HS-27A (cell line): ENCODE data around the gene MAGI1.
"Not testable (repeated sequence)": the region's sequence is repeated elsewhere in the genome, so short reads cannot be mapped to it uniquely, and the experiment has no call there.

ENCODE experiments used
- DNase-seq: peaks from one replicate; pipeline ENCODE4 v3.0.0-alpha.2; 2012; ENCODE audit warnings: low read depth, missing footprints

The MAGI1 gene

DNA sequence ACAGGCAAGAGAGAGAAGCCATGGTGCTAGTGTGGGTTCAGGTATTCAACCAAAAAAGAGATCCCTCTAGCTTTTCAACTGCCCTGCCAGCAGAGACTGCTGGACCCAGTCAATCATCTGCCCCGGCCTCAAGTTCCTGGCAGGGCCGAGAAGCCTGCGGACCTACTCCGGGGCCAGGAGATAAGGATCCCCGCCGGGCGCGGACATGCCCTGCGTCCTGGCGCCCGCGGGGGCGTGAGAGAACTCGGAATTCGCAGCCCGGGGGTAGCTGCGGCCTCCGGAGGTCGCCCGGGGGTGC, 821 bp upstream of the MAGI1 start:
- no peak for DNase-seq

DNA sequence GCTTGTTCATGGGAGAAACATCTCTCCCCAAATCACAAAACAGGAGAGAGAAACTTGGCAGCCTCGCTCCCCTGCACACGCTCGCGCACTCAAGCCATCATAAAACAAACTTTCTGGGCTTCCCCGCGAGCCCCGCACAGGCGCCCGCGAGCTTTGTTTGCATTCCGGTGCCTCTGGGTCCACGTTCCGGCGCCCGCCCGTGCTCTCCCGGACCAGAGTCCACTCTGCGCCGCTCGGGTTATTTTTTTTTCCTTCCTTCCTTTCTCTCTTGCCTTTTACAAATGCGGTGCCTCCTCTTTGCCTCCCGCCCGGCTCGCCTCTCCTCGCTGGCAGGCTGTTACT, 363 bp downstream of the MAGI1 start:
- no peak for DNase-seq

DNA sequence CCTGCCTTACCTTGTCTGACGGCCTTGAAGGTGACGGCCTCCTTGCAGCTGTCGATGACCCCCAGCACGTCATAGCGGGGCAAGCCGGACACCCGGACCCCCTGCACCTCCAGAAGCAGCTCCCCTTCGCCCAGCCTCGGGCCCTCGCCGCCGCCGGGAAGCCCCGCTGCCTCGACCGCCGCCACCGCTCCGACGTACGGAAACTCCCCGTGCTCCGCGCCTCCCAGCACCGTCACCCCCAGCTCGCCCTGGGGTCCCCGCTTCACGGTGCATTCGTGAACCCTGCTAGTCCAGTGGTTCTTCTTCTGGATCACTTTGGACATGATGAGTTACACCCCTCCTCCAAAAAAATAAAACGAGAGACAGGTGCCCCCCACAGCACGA, 740 bp downstream of the MAGI1 start:
- DNase-seq: no peak

- DNase-seq: no peak
These were observed 1.3 kb downstream of the MAGI1 start for GRCh38 chr3:66037330-66037985.

- DNase-seq: no peak
These were observed 2.1 kb downstream of the MAGI1 start for GRCh38 chr3:66036586-66037148.

GRCh38 chr3:66035763-66036477, 2.8 kb downstream of the MAGI1 start:
- no peak for DNase-seq

- no peak for DNase-seq
These were observed 5.2 kb downstream of the MAGI1 start for GRCh38 chr3:66033241-66034138.

GRCh38 chr3:66031102-66031698, 7.5 kb downstream of the MAGI1 start:
- DNase-seq: no peak

GRCh38 chr3:66029443-66029842, 9.3 kb downstream of the MAGI1 start:
- DNase-seq: no peak

DNA sequence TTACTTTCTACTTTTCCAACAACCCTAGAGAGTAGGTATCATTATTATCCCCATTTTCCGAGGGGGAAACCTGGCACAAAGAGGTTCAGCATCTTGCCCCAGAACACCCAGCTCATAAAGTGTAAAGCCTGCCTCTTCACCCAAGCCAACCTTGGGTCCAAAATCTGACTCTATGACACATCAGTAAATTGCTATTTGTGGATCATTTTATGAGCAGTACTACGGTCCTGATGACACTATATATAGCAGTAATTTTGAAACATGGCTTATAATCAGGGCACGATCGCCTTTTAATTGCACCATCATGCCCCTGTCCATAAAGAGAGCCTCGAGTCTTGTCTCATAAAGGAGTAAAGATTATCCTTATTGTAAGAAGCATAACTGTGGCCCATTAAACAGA, 9.7 kb downstream of the MAGI1 start:
- DNase-seq: no peak

DNA sequence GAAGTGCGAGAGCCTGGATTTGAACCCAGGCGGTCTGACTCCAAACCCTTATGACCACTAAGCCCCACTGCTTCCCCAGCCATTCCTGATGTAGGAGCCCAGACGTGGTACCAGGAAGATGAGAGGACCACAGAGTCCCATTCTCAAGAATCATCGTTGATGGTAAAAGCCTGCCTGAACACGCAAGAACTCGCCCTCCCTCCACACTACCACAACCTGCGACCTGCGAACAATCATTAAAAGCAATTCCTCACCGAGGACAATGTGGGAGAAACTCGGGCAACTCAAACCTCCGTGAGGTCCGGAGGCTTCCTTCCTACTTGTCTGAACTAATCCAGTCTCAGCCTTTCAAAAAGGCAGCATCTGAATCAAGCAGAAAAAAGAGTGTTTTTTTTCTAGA, 10.3 kb downstream of the MAGI1 start:
- DNase-seq: no peak

DNA sequence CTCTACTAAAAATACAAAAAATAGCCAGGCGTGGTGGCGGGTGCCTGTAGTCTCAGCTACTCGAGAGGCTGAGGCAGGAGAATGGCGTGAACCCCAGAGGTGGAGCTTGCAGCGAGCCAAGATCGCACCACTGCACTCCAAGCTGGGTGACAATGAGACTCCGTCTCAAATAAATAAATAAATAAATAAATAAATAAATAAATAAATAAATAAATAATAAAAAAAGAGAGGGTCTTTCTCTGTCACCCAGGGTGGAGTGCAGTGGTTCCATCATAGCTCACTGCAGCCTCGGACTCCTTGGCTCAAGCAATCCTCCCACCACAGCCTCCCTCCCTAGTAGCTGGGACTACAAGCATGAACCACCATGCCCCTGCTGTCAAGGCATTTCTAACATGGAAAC, 11.6 kb downstream of the MAGI1 start:
- DNase-seq: not testable (repeated sequence)

GRCh38 chr3:66023738-66024385, 14.9 kb downstream of the MAGI1 start:
- no peak for DNase-seq

DNA sequence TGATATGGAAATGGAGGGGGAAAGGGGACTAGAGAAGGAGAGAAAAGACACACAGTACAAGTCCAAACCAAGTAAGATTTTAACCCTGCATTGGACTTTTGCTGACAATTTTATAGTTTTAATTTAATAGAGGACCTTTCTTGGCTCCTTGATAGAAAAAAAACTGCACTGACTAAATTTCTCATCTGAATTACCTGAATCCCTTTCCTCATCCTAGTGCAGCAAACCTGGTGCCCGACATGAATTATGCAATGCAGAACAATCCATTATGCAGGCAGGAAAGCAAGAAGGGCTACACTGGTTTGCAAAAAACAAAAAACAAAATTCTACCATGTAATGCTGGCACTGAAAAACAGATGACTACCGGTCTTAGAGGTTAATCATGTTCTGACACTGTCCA, 15.5 kb downstream of the MAGI1 start:
- no peak for DNase-seq

DNA sequence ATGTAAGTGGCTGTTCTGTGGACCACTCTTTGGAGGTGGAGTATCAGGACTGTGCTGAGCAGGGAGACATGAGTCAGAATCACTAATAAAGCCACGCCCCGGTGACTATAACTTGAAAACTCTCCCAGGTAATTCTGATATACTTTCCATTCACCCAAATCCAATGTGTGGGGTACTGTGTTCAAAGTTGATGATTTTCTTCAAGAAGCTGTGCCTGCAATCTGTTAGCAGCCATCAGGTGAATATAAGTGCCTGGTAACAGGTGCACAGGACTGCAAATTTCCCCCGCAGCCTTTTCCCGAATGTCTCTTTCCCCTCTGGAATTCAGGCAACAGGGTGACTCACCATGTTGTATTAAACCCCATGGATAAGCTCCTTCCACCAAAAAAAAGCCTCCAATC, 17.0 kb downstream of the MAGI1 start:
- DNase-seq: peak; percentile 77

DNA sequence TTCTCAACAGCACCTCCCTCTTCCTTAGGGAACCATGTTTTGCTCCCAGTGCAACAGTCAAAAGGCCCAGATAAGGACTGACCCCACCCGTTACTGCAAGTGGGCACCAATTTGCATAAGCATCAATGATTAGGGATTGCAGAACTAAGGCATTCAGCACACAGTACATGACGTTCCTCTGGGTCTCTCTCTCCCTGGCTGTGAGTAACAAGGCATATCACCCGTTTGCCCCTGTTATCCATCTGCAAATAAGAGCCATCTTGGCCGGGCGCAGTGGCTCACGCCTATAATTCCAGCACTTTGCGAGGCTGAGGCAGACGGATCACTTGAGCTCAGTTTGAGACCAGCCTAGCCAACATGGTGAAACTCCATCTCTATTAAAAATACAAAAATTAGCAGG, 18.8 kb downstream of the MAGI1 start:
- DNase-seq: no peak

DNA sequence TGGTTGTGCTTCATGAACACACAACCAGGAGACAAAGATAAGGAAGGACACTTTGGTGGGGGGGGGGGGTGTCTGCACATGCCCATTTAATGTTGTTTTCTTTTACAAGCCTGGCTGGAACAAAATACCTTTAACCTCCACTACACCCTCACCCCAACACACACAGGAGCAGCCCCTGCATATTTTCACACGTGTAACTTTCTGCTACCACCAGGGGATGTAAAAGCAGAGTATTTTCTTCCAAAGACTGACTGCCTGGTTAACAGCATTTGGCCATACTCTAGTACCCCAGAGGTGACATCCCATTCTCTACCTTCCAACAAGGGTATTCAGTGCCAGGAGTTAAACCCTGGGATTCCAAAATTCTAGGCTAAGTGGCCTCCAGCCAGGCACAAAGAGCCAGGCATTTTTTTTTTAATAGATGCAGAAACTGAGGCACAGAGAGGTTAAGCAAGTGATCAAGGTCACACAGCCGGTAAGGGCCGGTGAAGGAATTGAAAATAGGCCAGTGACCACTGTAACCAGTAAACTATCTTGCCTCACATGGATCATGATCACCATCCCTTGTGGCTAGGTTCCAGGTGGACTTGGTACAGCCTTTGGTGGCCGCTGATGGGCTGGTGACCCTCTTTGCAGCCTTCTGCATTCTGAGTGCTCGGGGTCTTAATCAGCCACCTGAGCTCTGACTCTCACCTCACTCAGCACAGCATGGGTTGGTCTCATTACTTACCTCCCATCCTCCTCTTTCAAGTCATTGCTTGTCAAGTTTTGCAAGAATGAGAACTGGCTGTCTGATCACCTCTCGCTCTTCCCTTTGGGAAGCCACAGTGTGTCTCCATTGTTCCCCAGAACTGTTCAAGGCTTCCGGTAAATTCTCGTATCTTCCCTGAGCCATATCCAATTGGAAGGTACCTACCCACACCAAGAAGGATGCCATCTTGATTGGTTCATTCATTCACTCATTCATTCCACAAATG, 20.4 kb downstream of the MAGI1 start:
- DNase-seq: no peak

- no peak for DNase-seq
These were observed 21.1 kb downstream of the MAGI1 start for GRCh38 chr3:66017591-66017990.

GRCh38 chr3:66017084-66017483, 21.6 kb downstream of the MAGI1 start:
- DNase-seq: no peak

DNA sequence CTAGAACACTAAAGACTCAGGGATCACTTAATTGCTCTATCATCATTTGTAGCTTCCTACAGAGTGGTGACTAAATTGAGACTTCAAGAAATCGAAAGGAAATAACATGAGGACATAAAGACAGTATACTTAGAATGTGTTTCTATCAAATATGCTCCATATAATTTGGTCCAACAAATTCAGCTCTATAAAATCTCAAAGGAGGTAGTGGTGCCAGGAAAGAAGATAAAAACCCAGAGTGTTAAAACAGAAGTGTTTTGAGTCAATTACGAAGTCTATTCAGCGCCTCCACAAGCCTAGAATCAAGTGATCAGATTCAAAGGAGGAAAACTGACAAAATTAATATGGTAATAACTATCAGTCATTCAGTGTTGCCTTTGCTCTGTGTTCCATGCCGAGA, 22.9 kb downstream of the MAGI1 start:
- DNase-seq: no peak

DNA sequence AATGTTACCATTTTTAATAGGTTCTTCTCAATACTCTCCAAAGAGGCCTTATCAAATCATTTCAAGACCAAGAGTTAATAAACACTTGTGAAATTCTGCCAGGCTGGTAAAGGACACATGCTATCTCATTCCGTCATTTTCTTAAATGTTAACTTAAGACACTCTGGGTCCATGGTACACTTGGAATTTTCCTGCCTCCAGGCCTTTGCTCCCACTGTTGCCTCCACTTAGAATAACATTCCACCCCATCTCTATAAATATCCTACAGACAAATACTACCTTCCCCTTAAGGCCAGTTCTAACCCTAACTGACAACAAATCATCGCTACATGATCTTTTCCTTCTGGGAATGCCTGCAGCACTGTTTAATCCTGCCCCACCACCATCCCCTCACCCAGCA, 24.1 kb downstream of the MAGI1 start:
- DNase-seq: no peak
